ENCODE results near the gene L1CAM. TPM values are rescaled to one million over a fixed set of nuclear protein-coding genes. Genes with fewer than 3 reads are reported as not detected.

L1CAM gene
- total RNA-seq, 1 experiment from 2014 or later: 819 TPM

DNA sequence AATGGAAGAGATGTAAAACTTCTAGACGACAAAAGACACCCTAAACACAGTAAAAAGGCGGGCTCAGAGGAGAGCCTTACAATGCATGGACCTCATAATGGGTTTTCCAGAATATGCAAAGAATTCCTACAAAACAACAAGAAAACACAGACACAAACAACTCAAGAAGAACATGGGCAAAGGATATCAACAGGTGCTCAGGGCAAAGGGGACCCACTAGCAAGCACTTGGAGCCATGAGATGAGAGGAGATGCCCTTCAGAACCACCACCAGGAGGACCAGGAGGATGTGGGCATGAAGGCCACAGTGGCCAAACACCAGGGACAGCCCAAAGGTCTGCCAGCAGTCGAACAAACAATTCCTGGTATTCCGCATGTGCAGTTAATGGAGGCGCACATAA, 72.8 kb downstream of the L1CAM start:
- in situ Hi-C loops (cut with HindIII; ENCODE audit: low pct_unique_long_range_greater_than_20kb, low sequenced_read_pairs): no loop called here
- intact Hi-C loops (cut with micrococcal nuclease; ENCODE audit: unreplicated experiment): no loop called here

DNA sequence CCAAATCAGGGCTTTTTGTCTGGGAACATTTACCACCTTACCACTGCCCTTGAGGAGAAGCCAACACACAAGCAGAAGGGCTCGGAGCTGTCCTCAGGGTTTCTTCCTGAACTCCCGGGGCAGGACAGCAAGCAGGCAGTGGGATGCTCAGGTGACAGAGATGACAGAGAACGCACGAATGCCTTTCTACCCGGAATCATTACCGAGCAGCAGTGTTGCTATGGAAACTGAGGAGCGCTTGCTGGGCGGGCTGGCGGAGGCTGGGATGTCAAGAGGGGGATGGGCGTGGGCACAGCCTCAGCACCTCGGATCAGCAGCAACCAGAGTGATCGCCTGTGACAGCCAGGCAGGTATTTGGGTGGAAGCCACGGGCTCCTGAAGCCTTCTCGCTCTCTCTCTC, 73.8 kb downstream of the L1CAM start:
- no peaks in the 10 kb centered on the region for H3K9me3 ChIP-seq (ENCODE audit: control insufficient read depth, insufficient read depth, low read depth, low read length)
- no peak overlapping the region for H3K4me3 ChIP-seq (ENCODE audit: low read depth in 2 of 2, low read length in 2 of 2)
- DNase-seq (ENCODE audit: low read depth, low spot score) (no peak), ATAC-seq (no peak)
- H3K4me1 ChIP-seq (ENCODE audit: control insufficient read depth, insufficient read depth, low read length): no peaks in the 10 kb centered on the region
- BruUV-seq (replicated peaks): no TSS peak
- CTCF ChIA-PET: interaction anchor here (0.5 kb wide), 1 partner anchor 141 kb away, joined by 3 read pairs; no protein-coding TSS in a partner anchor
- no peaks in the 10 kb centered on the region for H3K36me3 ChIP-seq (ENCODE audit: control insufficient read depth, insufficient read depth, low read length)
- intact Hi-C loops (cut with micrococcal nuclease; ENCODE audit: unreplicated experiment) (no loop called here), in situ Hi-C loops (cut with HindIII; ENCODE audit: low pct_unique_long_range_greater_than_20kb, low sequenced_read_pairs) (no loop called here)
- POLR2A ChIA-PET: no interaction called here
- TF ChIP-seq POLR2AphosphoS5 (IDR thresholded peaks at IDR 0.05; ENCODE audit: low read depth, low read length) (no peak), SIN3A (IDR thresholded peaks at IDR 0.05; ENCODE audit: borderline replicate concordance, insufficient read depth, low read depth, low read length) (no peak)
- no peak overlapping the region for H3K27ac ChIP-seq (ENCODE audit: low read length)
- no peaks in the 10 kb centered on the region for H3K27me3 ChIP-seq (ENCODE audit: control insufficient read depth, insufficient read depth, low read length)

More for the DNA sequence above, 72.8 kb downstream of the L1CAM start:
- POLR2A ChIA-PET: no interaction called here
- no peak for ATAC-seq
- TF ChIP-seq, protein P1, sequence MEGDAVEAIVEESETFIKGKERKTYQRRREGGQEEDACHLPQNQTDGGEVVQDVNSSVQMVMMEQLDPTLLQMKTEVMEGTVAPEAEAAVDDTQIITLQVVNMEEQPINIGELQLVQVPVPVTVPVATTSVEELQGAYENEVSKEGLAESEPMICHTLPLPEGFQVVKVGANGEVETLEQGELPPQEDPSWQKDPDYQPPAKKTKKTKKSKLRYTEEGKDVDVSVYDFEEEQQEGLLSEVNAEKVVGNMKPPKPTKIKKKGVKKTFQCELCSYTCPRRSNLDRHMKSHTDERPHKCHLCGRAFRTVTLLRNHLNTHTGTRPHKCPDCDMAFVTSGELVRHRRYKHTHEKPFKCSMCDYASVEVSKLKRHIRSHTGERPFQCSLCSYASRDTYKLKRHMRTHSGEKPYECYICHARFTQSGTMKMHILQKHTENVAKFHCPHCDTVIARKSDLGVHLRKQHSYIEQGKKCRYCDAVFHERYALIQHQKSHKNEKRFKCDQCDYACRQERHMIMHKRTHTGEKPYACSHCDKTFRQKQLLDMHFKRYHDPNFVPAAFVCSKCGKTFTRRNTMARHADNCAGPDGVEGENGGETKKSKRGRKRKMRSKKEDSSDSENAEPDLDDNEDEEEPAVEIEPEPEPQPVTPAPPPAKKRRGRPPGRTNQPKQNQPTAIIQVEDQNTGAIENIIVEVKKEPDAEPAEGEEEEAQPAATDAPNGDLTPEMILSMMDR (IDR thresholded peaks at IDR 0.05): no peak
- TF ChIP-seq SIN3A (IDR thresholded peaks at IDR 0.05; ENCODE audit: borderline replicate concordance, insufficient read depth, low read depth, low read length) (no peak), POLR2AphosphoS5 (IDR thresholded peaks at IDR 0.05; ENCODE audit: low read depth, low read length) (no peak), TCF7L2 (IDR thresholded peaks at IDR 0.05; ENCODE audit: low read depth, low read length) (no peak)
- TF ChIP-seq, protein P2, sequence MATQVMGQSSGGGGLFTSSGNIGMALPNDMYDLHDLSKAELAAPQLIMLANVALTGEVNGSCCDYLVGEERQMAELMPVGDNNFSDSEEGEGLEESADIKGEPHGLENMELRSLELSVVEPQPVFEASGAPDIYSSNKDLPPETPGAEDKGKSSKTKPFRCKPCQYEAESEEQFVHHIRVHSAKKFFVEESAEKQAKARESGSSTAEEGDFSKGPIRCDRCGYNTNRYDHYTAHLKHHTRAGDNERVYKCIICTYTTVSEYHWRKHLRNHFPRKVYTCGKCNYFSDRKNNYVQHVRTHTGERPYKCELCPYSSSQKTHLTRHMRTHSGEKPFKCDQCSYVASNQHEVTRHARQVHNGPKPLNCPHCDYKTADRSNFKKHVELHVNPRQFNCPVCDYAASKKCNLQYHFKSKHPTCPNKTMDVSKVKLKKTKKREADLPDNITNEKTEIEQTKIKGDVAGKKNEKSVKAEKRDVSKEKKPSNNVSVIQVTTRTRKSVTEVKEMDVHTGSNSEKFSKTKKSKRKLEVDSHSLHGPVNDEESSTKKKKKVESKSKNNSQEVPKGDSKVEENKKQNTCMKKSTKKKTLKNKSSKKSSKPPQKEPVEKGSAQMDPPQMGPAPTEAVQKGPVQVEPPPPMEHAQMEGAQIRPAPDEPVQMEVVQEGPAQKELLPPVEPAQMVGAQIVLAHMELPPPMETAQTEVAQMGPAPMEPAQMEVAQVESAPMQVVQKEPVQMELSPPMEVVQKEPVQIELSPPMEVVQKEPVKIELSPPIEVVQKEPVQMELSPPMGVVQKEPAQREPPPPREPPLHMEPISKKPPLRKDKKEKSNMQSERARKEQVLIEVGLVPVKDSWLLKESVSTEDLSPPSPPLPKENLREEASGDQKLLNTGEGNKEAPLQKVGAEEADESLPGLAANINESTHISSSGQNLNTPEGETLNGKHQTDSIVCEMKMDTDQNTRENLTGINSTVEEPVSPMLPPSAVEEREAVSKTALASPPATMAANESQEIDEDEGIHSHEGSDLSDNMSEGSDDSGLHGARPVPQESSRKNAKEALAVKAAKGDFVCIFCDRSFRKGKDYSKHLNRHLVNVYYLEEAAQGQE (IDR thresholded peaks at IDR 0.05; ENCODE audit: insufficient read depth in 1 of 2, low read depth in 2 of 2, low read length in 1 of 2): no peak
- BruUV-seq (replicated peaks): no TSS peak
- CTCF ChIA-PET: no interaction called here
- no peak for DNase-seq (ENCODE audit: low read depth, low spot score)
- H3K27me3 ChIP-seq (ENCODE audit: control insufficient read depth, insufficient read depth, low read length): no peaks in the 10 kb centered on the region
- H3K27ac ChIP-seq (ENCODE audit: low read length): no peak overlapping the region
- no peaks in the 10 kb centered on the region for H3K9me3 ChIP-seq (ENCODE audit: control insufficient read depth, insufficient read depth, low read depth, low read length)
- no peaks in the 10 kb centered on the region for H3K4me1 ChIP-seq (ENCODE audit: control insufficient read depth, insufficient read depth, low read length)
- H3K4me3 ChIP-seq (ENCODE audit: low read depth in 2 of 2, low read length in 2 of 2): no peak overlapping the region
- no peaks in the 10 kb centered on the region for H3K36me3 ChIP-seq (ENCODE audit: control insufficient read depth, insufficient read depth, low read length)

Other genes with a start within 250 kb of the L1CAM start
- 7.1 TPM for gene DUSP9, start 239.0 kb downstream of the L1CAM start, total RNA-seq (2021; ENCODE audit: unreplicated experiment)
- 2.3 TPM for gene PNCK, start 212.4 kb downstream of the L1CAM start, total RNA-seq (2021; ENCODE audit: unreplicated experiment)
- gene SLC6A8, start 198.2 kb downstream of the L1CAM start, total RNA-seq (2021; ENCODE audit: unreplicated experiment): 125 TPM
- 432 TPM for gene BCAP31, start 161.8 kb downstream of the L1CAM start, total RNA-seq (2021; ENCODE audit: unreplicated experiment)
- 86.6 TPM for gene ABCD1, start 161.3 kb downstream of the L1CAM start, total RNA-seq (2021; ENCODE audit: unreplicated experiment)
- 14.3 TPM for gene PLXNB3, start 121.9 kb downstream of the L1CAM start, total RNA-seq (2021; ENCODE audit: unreplicated experiment)
- gene SRPK3, start 105.1 kb downstream of the L1CAM start, total RNA-seq (2021; ENCODE audit: unreplicated experiment): 1.6 TPM
- 89.4 TPM for gene IDH3G, start 91.8 kb downstream of the L1CAM start, total RNA-seq (2021; ENCODE audit: unreplicated experiment)
- 504 TPM for gene SSR4, start 91.5 kb downstream of the L1CAM start, total RNA-seq (2021; ENCODE audit: unreplicated experiment)
- 37.2 TPM for gene PDZD4, start 55.6 kb downstream of the L1CAM start, total RNA-seq (2021; ENCODE audit: unreplicated experiment)
- gene AVPR2, start 18.5 kb upstream of the L1CAM start, total RNA-seq (2021; ENCODE audit: unreplicated experiment): 10.6 TPM
- gene ARHGAP4, start 40.1 kb upstream of the L1CAM start, total RNA-seq (2021; ENCODE audit: unreplicated experiment): 225 TPM
- 246 TPM for gene NAA10, start 48.9 kb upstream of the L1CAM start, total RNA-seq (2021; ENCODE audit: unreplicated experiment)
- 0.62 TPM for gene RENBP, start 58.5 kb upstream of the L1CAM start, total RNA-seq (2021; ENCODE audit: unreplicated experiment)
- 113 TPM for gene HCFC1, start 85.6 kb upstream of the L1CAM start, total RNA-seq (2021; ENCODE audit: unreplicated experiment)
- 15.7 TPM for gene TMEM187, start 86.6 kb upstream of the L1CAM start, total RNA-seq (2021; ENCODE audit: unreplicated experiment)
- 432 TPM for gene IRAK1, start 133.7 kb upstream of the L1CAM start, total RNA-seq (2021; ENCODE audit: unreplicated experiment)
- gene MECP2, start 211.5 kb upstream of the L1CAM start, total RNA-seq (2021; ENCODE audit: unreplicated experiment): 88.9 TPM

All from Panc1 (cell line).